BLaER1 (cell line): Measurements from ENCODE around the gene POLR2J2.
"Not testable (repeated sequence)": the region's sequence is repeated elsewhere in the genome, so short reads cannot be mapped to it uniquely, and the experiment has no call there.

Experiments
- H3K27ac ChIP-seq: shearing (Covaris generic); formaldehyde crosslinking; 2 replicates; pipeline ENCODE4 v1.8.1; 2022
- H3K27me3 ChIP-seq: shearing (Covaris generic); formaldehyde crosslinking; 2 replicates; pipeline ENCODE4 v1.8.1; 2022
- H3K36me3 ChIP-seq: shearing (Covaris generic); formaldehyde crosslinking; 2 replicates; pipeline ENCODE4 v1.8.1; 2022
- H3K4me1 ChIP-seq: shearing (Covaris generic); formaldehyde crosslinking; 2 replicates; pipeline ENCODE4 v1.8.1; 2022
- H3K4me2 ChIP-seq: shearing (Covaris generic); formaldehyde crosslinking; 2 replicates; pipeline ENCODE4 v1.8.1; 2022
- H3K4me3 ChIP-seq: shearing (Covaris generic); formaldehyde crosslinking; 2 replicates; pipeline ENCODE4 v1.8.1; 2022
- H3K9ac ChIP-seq: shearing (Covaris generic); formaldehyde crosslinking; 2 replicates; pipeline ENCODE4 v1.8.1; 2022
- H3K9me3 ChIP-seq: shearing (Covaris generic); formaldehyde crosslinking; 2 replicates; pipeline ENCODE4 v1.8.1; 2022
- H4K20me1 ChIP-seq: shearing (Covaris generic); formaldehyde crosslinking; 2 replicates; pipeline ENCODE4 v1.8.1; 2022

POLR2J2 gene

DNA sequence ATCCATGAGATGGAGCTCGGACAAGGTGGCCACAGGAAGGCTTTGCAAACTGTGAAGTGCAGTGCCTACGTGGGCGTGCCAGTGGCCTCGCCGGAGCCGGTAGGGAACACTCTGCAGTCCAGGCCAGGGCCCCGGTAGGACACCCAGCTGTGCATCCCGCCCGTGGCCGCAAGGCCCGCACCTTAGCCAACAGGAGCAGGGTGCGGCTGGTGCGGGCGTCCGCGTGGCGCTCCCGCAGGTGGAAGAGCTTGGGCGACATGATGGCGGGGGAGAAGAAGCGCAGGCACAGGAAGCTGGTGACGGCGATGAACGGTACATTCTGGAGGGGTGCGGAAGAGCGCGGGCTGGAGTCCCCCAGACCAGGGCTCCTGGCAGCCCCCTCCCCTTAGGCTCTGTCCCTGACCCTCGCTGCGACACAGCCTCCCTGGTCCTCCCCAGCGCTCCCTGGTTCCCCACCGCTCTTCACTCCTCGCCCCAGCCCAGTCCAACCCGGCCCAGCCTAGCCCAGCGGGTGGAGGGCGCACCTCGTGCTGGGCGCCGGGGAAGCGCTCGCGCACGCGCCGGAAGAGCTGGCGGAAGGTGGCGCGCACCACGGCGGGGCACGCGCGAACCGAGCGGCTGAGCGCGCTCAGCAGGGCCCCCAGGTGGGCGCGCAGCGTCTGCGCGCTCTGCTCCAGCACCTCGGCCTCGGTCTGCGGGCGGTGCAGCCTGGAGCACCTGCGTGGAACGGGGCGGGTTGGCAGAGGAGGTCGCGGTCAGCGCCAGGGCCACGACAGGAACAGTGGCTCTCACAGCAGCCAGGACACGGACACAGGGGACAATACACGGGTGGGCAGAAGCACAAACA lies 18.2 kb upstream of the POLR2J2 start:
- not testable (repeated sequence) for H3K4me3 ChIP-seq, H4K20me1 ChIP-seq, H3K36me3 ChIP-seq, H3K9ac ChIP-seq, H3K27ac ChIP-seq, H3K9me3 ChIP-seq, H3K4me2 ChIP-seq, H3K27me3 ChIP-seq, H3K4me1 ChIP-seq

DNA sequence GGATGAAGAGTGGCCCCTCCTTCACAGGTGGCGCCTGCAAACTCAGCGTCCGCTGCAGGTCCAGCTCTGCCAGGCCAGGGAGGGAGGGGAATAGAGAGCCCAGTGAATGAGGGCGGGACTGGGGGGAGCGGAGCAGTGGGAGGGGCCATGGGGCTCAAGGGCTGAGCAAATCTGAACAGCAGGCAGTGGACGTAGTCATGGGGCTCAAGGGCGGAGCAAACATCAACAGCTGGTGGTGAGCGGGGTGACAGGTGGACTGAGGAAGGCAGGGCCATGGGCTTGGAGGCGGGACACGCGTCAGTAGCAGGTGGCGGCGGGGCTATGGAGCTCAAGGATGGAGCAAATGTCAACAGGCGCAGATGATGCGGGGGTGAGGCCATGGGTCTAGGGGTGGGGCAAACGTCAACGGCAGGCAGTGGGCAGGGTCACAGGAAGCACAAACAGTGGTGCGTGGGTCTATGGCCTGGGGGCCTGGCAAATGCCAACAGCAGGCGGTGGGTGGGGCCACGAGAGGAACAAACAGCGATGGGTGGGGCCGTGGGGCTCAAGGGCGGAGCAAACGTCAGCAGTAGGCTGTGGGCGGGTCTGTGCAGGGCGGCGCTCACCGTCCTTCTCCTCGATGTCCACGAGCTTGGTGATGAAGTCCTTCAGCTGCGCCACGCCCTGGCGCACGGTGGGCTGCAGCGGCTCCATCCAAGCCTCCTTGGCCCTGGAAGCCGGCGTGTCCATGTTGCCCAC lies 17.0 kb upstream of the POLR2J2 start:
- not testable (repeated sequence) for H3K36me3 ChIP-seq, H3K4me3 ChIP-seq, H3K9ac ChIP-seq, H4K20me1 ChIP-seq, H3K9me3 ChIP-seq, H3K4me1 ChIP-seq, H3K27ac ChIP-seq, H3K27me3 ChIP-seq, H3K4me2 ChIP-seq

DNA sequence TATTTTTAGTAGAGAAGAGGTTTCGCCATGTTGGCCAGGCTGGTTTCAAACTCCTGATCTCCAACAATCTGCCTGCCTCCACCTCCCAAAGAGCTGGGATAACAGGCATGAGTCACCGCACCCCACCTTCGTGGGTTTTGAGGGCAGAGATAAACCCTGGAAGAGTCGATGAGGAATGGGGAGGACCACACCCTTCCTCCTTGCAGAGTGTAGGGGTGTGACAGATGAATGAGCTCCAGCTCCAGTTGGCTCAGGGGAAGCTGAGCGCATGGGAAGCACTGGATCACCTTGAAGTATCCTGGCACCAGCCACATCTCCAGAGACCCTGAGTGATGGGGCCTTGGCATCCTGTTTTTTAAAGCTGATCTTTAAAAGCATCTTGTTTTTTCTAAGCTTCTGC lies 11.1 kb upstream of the POLR2J2 start:
- not testable (repeated sequence) for H3K27ac ChIP-seq, H3K9ac ChIP-seq, H3K4me1 ChIP-seq, H3K27me3 ChIP-seq, H4K20me1 ChIP-seq, H3K4me2 ChIP-seq, H3K9me3 ChIP-seq, H3K36me3 ChIP-seq, H3K4me3 ChIP-seq

DNA sequence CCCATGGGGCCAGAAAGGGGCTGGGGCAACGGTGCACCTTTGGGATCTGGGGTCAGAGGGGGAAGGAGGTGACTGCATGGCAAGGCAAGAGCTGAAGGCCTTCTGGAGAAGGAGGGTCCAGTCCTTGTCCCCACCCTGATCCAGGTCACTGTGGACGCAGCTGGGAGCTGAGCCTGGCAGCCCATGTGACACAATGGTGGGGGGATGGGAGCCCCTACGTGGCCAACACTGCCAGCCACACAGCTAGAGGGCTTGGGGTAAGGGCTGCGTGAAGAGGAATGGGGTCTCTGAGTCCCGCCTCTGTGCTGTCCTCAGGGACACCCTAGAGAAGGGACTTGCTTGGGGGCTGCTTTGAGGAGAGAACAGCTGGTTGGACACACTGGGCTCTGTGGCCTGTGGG lies 9.3 kb upstream of the POLR2J2 start:
- not testable (repeated sequence) for H3K36me3 ChIP-seq, H3K9me3 ChIP-seq

DNA sequence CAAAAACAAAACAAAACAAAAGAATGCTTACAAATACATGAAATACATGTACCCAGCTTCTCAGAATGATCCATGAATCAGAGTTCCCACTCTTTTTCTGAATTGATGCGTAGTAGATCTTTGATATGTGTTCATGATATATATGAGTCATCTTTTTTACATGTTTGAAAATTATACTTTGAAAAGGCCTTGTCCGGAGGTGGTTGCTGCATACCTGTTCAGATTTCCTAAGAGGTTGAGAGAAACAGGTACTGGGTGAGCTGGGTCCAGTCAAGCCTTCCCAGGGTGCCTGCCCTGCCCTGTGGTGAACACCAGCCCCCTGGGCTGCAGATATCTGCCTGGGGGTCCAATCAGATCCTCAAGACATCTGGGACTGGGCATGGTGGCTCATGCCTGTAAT lies 4.1 kb upstream of the POLR2J2 start:
- not testable (repeated sequence) for H3K4me3 ChIP-seq, H4K20me1 ChIP-seq, H3K9ac ChIP-seq, H3K9me3 ChIP-seq, H3K4me1 ChIP-seq, H3K27ac ChIP-seq, H3K4me2 ChIP-seq, H3K27me3 ChIP-seq, H3K36me3 ChIP-seq

More for the DNA sequence above, 9.3 kb upstream of the POLR2J2 start:
- H3K4me2 ChIP-seq, H4K20me1 ChIP-seq, H3K27me3 ChIP-seq, H3K4me1 ChIP-seq, H3K9ac ChIP-seq, H3K4me3 ChIP-seq, H3K27ac ChIP-seq: not testable (repeated sequence)

DNA sequence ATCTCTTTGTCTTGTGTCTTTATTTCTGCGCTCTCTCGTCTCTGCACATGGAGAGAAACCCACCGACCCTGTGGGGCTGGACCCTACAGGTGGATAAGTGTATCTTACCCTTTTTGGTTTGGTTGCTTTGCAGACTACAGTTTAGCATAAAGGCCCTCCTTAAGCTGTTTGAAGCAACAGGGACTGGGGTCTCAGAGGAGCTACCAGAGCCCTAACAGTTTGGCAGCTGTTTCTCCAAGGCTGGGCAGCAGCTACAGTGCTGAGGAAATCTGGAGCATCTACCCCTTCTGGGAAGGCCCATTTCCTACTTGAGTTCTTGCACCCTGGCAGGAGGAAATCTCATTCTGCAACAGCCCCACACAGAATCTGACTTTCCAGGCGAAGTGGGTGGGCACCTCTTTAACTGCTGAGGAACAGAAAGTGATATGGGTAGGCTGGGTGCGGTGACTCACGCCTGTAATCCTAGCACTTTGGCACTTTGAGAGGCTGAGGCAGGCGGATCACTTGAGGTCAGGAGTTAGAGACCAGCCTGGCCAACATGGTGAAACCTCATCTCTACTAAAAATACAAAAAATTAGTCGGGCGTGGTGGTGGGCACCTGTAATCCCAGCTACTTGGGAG lies 2.1 kb upstream of the POLR2J2 start:
- not testable (repeated sequence) for H3K36me3 ChIP-seq, H3K27ac ChIP-seq, H3K27me3 ChIP-seq, H3K4me3 ChIP-seq, H3K9me3 ChIP-seq, H3K4me1 ChIP-seq, H3K9ac ChIP-seq, H4K20me1 ChIP-seq, H3K4me2 ChIP-seq

DNA sequence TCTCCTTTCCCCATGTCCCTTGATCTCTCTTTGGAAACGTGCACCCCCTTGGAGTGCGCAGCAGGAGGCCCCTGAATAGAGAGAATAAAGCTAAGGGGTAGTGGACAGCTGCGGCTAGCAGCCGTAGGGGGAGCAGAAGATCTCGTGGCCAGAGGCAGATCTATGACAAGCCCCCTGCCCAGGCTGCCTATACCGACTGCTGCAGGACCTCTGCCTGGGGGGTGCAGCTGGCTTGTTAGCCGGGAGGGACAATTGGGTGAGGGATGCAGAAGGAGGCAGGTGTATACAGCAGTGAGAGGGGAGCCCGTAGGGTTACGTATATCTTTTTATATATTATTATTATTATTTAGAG lies 469 bp upstream of the POLR2J2 start:
- not testable (repeated sequence) for H3K36me3 ChIP-seq, H4K20me1 ChIP-seq, H3K9ac ChIP-seq, H3K9me3 ChIP-seq, H3K4me1 ChIP-seq, H3K27me3 ChIP-seq, H3K27ac ChIP-seq, H3K4me3 ChIP-seq, H3K4me2 ChIP-seq

DNA sequence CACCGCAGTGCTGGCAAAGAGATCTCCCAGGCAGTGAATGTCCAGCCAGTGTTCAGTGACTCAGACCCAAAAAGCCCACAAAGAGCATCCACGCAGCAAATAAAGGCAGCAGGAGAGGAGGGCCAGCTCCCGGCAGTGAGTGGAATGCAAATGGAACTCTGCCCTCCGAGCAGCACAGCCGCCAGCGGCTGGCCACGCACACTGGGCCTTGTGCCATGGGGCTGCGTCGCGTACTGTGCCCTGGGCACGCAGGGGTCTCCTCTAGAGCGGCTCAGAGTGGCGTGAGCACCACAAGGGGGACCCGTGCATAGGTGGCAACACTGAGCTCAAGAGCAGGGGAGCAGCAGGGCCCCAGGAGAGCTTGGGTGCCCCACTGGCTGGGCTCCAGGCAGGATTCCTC lies 3.9 kb downstream of the POLR2J2 start:
- not testable (repeated sequence) for H3K36me3 ChIP-seq, H3K4me2 ChIP-seq, H3K4me3 ChIP-seq, H4K20me1 ChIP-seq, H3K27me3 ChIP-seq, H3K27ac ChIP-seq, H3K4me1 ChIP-seq, H3K9ac ChIP-seq, H3K9me3 ChIP-seq

DNA sequence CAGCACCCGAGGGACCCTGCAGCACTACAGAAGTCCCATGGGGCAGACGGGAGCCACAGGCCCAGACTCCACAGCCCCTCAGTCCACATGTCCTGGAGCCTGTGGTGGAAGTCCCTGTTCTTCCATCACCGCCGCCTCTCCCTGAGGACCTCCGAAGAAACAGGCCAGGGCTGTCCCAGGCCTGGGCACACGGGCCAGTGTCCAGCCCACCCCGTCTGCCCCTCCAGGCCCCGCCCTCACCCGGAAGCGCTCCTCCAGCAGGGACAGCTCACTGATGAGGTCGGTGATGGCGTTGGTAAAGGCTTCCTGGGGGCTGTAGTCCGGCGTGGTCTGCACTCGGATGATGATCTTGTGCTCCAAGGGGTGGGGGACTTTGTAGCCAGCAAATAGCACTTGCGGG lies 4.6 kb downstream of the POLR2J2 start:
- H3K9me3 ChIP-seq, H3K27me3 ChIP-seq, H3K27ac ChIP-seq, H4K20me1 ChIP-seq, H3K4me3 ChIP-seq, H3K9ac ChIP-seq, H3K4me2 ChIP-seq, H3K36me3 ChIP-seq, H3K4me1 ChIP-seq: not testable (repeated sequence)

DNA sequence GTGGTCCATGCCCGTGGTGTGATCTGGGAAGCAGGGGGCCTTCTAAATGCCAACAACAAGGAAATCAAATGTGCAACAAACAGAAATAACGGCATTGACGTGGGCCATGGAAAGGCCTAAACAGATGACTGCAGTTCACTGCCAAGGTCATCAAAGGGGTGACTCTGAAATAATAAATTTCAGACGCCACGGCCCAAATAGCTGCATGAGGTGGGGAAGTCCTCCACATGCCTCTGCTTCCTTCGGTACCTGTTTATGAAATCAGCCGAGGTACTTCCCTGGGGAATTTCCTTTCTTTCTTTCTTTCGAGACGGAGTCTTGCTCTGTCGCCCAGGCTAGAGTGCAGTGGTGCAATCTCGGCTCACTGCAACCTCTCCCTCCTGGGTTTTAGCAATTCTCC lies 6.7 kb downstream of the POLR2J2 start:
- not testable (repeated sequence) for H3K4me1 ChIP-seq, H3K4me2 ChIP-seq, H3K27me3 ChIP-seq, H4K20me1 ChIP-seq, H3K9ac ChIP-seq, H3K4me3 ChIP-seq, H3K36me3 ChIP-seq, H3K9me3 ChIP-seq, H3K27ac ChIP-seq

DNA sequence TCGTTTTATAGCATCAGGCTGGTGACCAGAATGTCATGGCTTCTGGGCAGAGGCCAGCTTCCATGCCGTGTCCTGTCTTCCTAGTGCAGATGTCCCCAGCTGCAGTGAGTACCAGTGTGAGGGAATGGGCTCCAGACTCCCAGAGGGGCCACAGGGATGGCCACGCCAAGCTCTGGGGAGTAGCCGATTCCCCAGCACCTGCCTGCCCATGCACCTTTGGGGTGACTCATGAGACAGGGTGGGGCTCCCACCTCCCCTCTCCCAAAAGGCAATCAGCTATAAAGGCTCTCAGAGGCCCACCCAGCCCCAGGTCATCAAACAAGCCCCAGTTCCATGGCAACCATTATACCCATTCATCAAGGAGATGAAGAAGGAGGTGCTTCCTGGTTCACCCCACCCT lies 21.5 kb downstream of the POLR2J2 start, which contains the start of gene SPDYE2B:
Gene SPDYE2B (plus strand): TSS at position 396 of the 400 bp plus-strand sequence. CDS start 2,030 bp downstream, outside the sequence.
- not testable (repeated sequence) for H3K36me3 ChIP-seq

DNA sequence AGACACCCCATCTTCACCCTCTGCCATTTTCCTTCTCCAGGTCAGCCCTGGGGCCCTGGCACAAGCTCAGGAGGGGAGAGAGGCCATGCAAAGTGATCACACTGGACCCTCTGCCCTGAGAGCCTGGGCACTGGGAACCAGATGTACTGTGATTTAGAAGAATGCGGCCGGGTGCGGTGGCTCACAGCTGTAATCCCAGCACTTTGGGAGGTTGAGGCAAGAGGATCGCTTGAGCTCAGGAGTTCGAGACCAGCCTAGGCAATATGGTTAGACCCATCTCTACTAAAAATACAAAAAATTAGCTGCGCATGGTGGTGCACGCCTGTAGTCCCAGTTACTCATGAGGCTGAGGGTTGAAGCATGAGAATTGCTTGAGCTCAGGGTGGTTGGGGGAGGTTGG lies 23.6 kb downstream of the POLR2J2 start:
- not testable (repeated sequence) for H4K20me1 ChIP-seq, H3K4me3 ChIP-seq, H3K9ac ChIP-seq, H3K9me3 ChIP-seq, H3K4me1 ChIP-seq, H3K27ac ChIP-seq, H3K4me2 ChIP-seq, H3K36me3 ChIP-seq, H3K27me3 ChIP-seq

More for the DNA sequence above, 21.5 kb downstream of the POLR2J2 start, which contains the start of gene SPDYE2B:
- not testable (repeated sequence) for H3K27me3 ChIP-seq, H3K9ac ChIP-seq, H3K9me3 ChIP-seq, H3K4me1 ChIP-seq, H3K4me3 ChIP-seq, H3K27ac ChIP-seq, H4K20me1 ChIP-seq, H3K4me2 ChIP-seq

DNA sequence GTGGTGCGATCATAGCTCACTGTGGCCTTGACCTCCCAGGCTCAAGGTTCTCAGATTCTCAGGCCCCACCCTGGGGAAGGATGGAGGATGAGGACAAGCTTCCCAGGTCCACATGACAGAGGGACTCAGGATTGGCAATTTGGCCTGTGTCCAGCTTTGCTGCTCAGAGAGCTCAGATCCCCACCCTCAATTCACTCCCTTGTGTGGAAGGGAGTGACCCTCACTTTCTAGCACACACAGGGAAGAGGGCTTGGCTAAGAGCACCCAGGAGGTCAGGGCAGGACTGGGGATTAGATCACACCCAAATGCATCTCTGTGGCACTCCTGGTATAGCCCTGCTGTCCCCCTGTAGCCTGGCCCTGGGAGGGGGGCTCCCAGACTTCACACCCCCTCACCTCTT lies 28.1 kb downstream of the POLR2J2 start:
- H4K20me1 ChIP-seq, H3K27ac ChIP-seq, H3K9ac ChIP-seq, H3K4me2 ChIP-seq, H3K4me1 ChIP-seq, H3K27me3 ChIP-seq, H3K36me3 ChIP-seq, H3K9me3 ChIP-seq, H3K4me3 ChIP-seq: not testable (repeated sequence)

DNA sequence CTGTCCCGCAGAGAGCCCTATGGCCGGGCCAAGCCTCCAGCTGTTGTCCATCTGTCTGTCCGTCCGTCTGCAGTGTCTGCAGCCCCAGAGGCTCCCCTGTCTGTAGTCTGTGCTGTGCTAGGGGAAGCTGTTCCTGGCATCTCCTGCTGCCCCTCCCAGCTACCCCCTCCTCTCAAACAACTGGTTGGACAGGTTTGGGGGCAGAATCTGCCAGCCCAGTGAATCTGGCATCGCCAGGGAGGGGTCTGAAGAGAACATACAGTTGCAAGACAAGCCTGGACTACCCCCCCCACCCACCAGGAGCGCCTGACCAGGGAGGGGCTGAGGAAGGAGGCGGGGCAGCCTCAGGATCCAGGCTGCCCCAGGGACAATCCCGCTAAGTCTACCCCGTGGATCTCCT lies 28.8 kb downstream of the POLR2J2 start, which contains the start of gene UPK3BL1:
Gene UPK3BL1 (minus strand): TSS at position 101 of the 400 bp plus-strand sequence. CDS start 50 bp downstream, at position 51.
- H3K4me1 ChIP-seq, H3K36me3 ChIP-seq, H3K4me2 ChIP-seq, H3K9ac ChIP-seq, H3K9me3 ChIP-seq, H3K27ac ChIP-seq, H3K27me3 ChIP-seq, H3K4me3 ChIP-seq, H4K20me1 ChIP-seq: not testable (repeated sequence)
